HCT116 (cell line): ENCODE measurements around the gene VTI1A. TPM values are rescaled to one million over a fixed set of nuclear protein-coding genes. Genes with fewer than 3 reads are reported as not detected.

ENCODE experiments used
- ATAC-seq: fragments of 200-7000 bp; cut with Tn5 transposase; 2 replicates; pipeline ENCODE4 v1.9.1; 2020; ENCODE audit warnings: mild to moderate bottlenecking, moderate library complexity
- BruUV-seq: library from RNA; stranded (reverse); fragments of 400-500 nt; replicated peaks from 2 replicates; lab custom pipeline; 2021; lab: Mats Ljungman, UMichigan
- CTCF ChIA-PET: fragments of 300-600 bp; sonication (Branson Sonifier 250); formaldehyde crosslinking; loops from one replicate; lab custom pipeline; 2021; ENCODE audit warnings: antibody characterized with exemption; lab: Charles Lee
- POLR2A ChIA-PET: fragments of 300-600, 350-600 bp; sonication (Branson Sonifier 250); formaldehyde crosslinking; loops from one replicate; lab custom pipeline; 2021; ENCODE audit warnings: antibody characterized with exemption; lab: Charles Lee
- RAD21 ChIA-PET, 2 experiments: fragments of 300-600 bp; sonication (Branson Sonifier 250); formaldehyde crosslinking; loops; one replicate each; lab custom pipeline; 2023; ENCODE audit warnings: low total read pairs in 2 of 2; ENCODE audit not compliant: uncharacterized antibody in 2 of 2, unreplicated experiment in 2 of 2, low non-redundant PET in 1 of 2; lab: Charles Lee
- DNase-seq: peaks from one replicate; pipeline ENCODE4 v3.0.0-alpha.2; 2010; ENCODE audit warnings: low read depth, low spot score
- H2AFZ ChIP-seq: fragments of 200-600 bp; shearing (Covaris generic), sonication (generic); 2 replicates; pipeline ENCODE4 v1.6.1; 2017; ENCODE audit warnings: low read depth, mixed run types, mixed read lengths, antibody characterized with exemption, low read length; ENCODE audit not compliant: poor library complexity, severe bottlenecking
- H3K27ac ChIP-seq: 2 replicates; pipeline ENCODE4 v1.5.1; 2012; ENCODE audit warnings: low read depth, low read length
- H3K27me3 ChIP-seq: fragments of 200-600 bp; sonication (generic); 2 replicates; pipeline ENCODE4 v1.6.1; 2016; ENCODE audit warnings: mixed run types, low read length, mixed read lengths; ENCODE audit not compliant: insufficient read depth
- H3K36me3 ChIP-seq, 2 experiments: fragments of 200-500 bp in 1 of 2; fragments of 200-600 bp in 1 of 2; sonication (Bioruptor generic) in 1 of 2; sonication (generic) in 1 of 2; 2 replicates each; pipeline versions ENCODE4 v1.5.1 to v1.6.1; 2014 to 2016; ENCODE audit warnings: low read length in 2 of 2, inconsistent platforms in 1 of 2, mixed read lengths in 1 of 2, mixed run types in 1 of 2; ENCODE audit not compliant: insufficient read depth in 2 of 2, control insufficient read depth in 1 of 2
- H3K4me1 ChIP-seq, 2 experiments: fragments of 200-600 bp in 1 of 2; sonication (generic) in 1 of 2; 2 replicates each; pipeline versions ENCODE4 v1.5.1 to v1.6.1; 2012 to 2017; ENCODE audit warnings: low read length in 2 of 2, inconsistent platforms in 1 of 2, mild to moderate bottlenecking in 1 of 2, mixed read lengths in 1 of 2, mixed run types in 1 of 2, moderate library complexity in 1 of 2; ENCODE audit not compliant: insufficient read depth in 2 of 2, control insufficient read depth in 1 of 2
- H3K4me2 ChIP-seq: fragments of 200-600 bp; sonication (generic); 2 replicates; pipeline ENCODE4 v1.6.1; 2017; ENCODE audit warnings: mixed run types, low read length, mixed read lengths
- H3K4me3 ChIP-seq, 2 experiments: fragments of 200-600 bp in 1 of 2; sonication (generic) in 1 of 2; replicated peaks in 1 of 2; 2 replicates each; pipeline ENCODE4 v1.5.1; 2011 to 2016; ENCODE audit warnings: low read length in 2 of 2, control low read depth in 1 of 2, low read depth in 1 of 2, mild to moderate bottlenecking in 1 of 2, mixed read lengths in 1 of 2, mixed run types in 1 of 2
- H3K79me2 ChIP-seq: fragments of 200-600 bp; sonication (generic); 2 replicates; pipeline ENCODE4 v1.6.1; 2017; ENCODE audit warnings: mild to moderate bottlenecking, mixed run types, low read length, moderate library complexity, mixed read lengths; ENCODE audit not compliant: insufficient read depth
- H3K9ac ChIP-seq: fragments of 200-600 bp; sonication (generic); 2 replicates; pipeline ENCODE4 v1.6.1; 2016; ENCODE audit warnings: low read length, mixed read lengths
- H3K9me2 ChIP-seq: fragments of 200-600 bp; sonication (generic), shearing (Covaris generic); 2 replicates; pipeline ENCODE4 v1.6.1; 2017; ENCODE audit warnings: mixed run types, mild to moderate bottlenecking, moderate library complexity; ENCODE audit not compliant: insufficient read depth
- H3K9me3 ChIP-seq, 2 experiments: fragments of 200-500 bp in 1 of 2; fragments of 200-600 bp in 1 of 2; sonication (Bioruptor generic) in 1 of 2; sonication (generic) in 1 of 2; 2 replicates each; pipeline ENCODE4 v1.6.1; 2014 to 2017; ENCODE audit warnings: low read length in 2 of 2, mixed read lengths in 2 of 2, inconsistent platforms in 1 of 2, low read depth in 1 of 2, mild to moderate bottlenecking in 1 of 2, mixed run types in 1 of 2, moderate library complexity in 1 of 2; ENCODE audit not compliant: control insufficient read depth in 1 of 2, insufficient read depth in 1 of 2
- H4K20me1 ChIP-seq: fragments of 200-600 bp; sonication (generic), shearing (Covaris generic); 2 replicates; pipeline ENCODE4 v1.6.1; 2017; ENCODE audit warnings: mixed run types, mild to moderate bottlenecking, moderate library complexity; ENCODE audit not compliant: insufficient read depth
- ATF3 ChIP-seq: IDR thresholded peaks from 2 replicates; pipeline ENCODE4 v1.6.1; 2012
- CEBPB ChIP-seq: IDR thresholded peaks from 2 replicates; pipeline ENCODE4 v1.6.1; 2012; ENCODE audit warnings: low read depth
- CTCF ChIP-seq, 3 experiments: fragments of 200-600 bp in 1 of 3; sonication (generic) in 1 of 3; IDR thresholded peaks in 2 of 3; conservative IDR thresholded peaks in 1 of 3; 2 replicates each; pipeline ENCODE4 v1.5.1; 2012 to 2017; ENCODE audit warnings: low read depth in 2 of 3, low read length in 2 of 3, antibody characterized with exemption in 1 of 3, borderline replicate concordance in 1 of 3, control low read depth in 1 of 3, mild to moderate bottlenecking in 1 of 3, mixed read lengths in 1 of 3, mixed run types in 1 of 3, moderate library complexity in 1 of 3; ENCODE audit not compliant: insufficient read depth in 1 of 3
- EGR1 ChIP-seq: IDR thresholded peaks from 2 replicates; pipeline ENCODE4 v1.6.1; 2012; ENCODE audit warnings: low read depth
- ELF1 ChIP-seq: IDR thresholded peaks from 2 replicates; pipeline ENCODE4 v1.6.1; 2012; ENCODE audit warnings: low read depth, borderline replicate concordance
- FOSL1 ChIP-seq: IDR thresholded peaks from 2 replicates; pipeline ENCODE4 v1.6.1; 2012; ENCODE audit warnings: low read depth
- JUND ChIP-seq: IDR thresholded peaks from 2 replicates; pipeline ENCODE4 v1.6.1; 2012
- MAX ChIP-seq: IDR thresholded peaks from 2 replicates; pipeline ENCODE4 v1.6.1; 2012
- POLR2A ChIP-seq: IDR thresholded peaks from 2 replicates; pipeline ENCODE4 v1.7.0; 2011; ENCODE audit warnings: borderline replicate concordance; ENCODE audit not compliant: insufficient read depth, insufficient read length; ENCODE audit errors: extremely low read depth
- POLR2AphosphoS5 ChIP-seq: IDR thresholded peaks from 2 replicates; pipeline ENCODE4 v1.6.1; 2011; ENCODE audit warnings: mild to moderate bottlenecking, low read depth, low read length, moderate library complexity
- RAD21 ChIP-seq: IDR thresholded peaks from 2 replicates; pipeline ENCODE4 v1.6.1; 2012; ENCODE audit warnings: low read depth, mild to moderate bottlenecking
- REST ChIP-seq: IDR thresholded peaks from 2 replicates; pipeline ENCODE4 v1.6.1; 2012; ENCODE audit warnings: low read depth
- SIN3A ChIP-seq: IDR thresholded peaks from 2 replicates; pipeline ENCODE4 v1.6.1; 2012; ENCODE audit warnings: low read depth
- SP1 ChIP-seq: IDR thresholded peaks from 2 replicates; pipeline ENCODE4 v1.6.1; 2012; ENCODE audit warnings: low read depth
- SRF ChIP-seq: IDR thresholded peaks from 2 replicates; pipeline ENCODE4 v1.6.1; 2012; ENCODE audit warnings: low read depth
- TCF7L2 ChIP-seq: IDR thresholded peaks from 2 replicates; pipeline ENCODE4 v1.7.0; 2011; ENCODE audit warnings: borderline replicate concordance, inconsistent platforms; ENCODE audit not compliant: insufficient read depth, insufficient read length; ENCODE audit errors: extremely low read depth
- YY1 ChIP-seq: IDR thresholded peaks from 2 replicates; pipeline ENCODE4 v1.6.1; 2011; ENCODE audit warnings: low read length, low read depth, moderate library complexity, mild to moderate bottlenecking; ENCODE audit not compliant: insufficient replicate concordance; ENCODE audit errors: extremely low read depth
- ZFX ChIP-seq: fragments of 450-650 bp; IDR thresholded peaks from 2 replicates; pipeline ENCODE4 v1.6.1; 2017
- ZNF274 ChIP-seq: fragments of 200-500 bp; sonication (Bioruptor generic); IDR thresholded peaks from 2 replicates; pipeline ENCODE4 v1.6.1; 2014; ENCODE audit warnings: mild to moderate bottlenecking, low read depth, low read length, inconsistent platforms
- intact Hi-C: fragments of 100-400 bp; cut with micrococcal nuclease; formaldehyde crosslinking; loops from 2 replicates; pipeline ENCODE4 v1.10.0; 2022
- total RNA-seq: library from RNA; stranded (reverse); gene quantifications from one replicate; pipeline ENCODE4 v1.2.1, GENCODE V29; 2021; ENCODE audit not compliant: unreplicated experiment

The VTI1A gene
- total RNA-seq, 1 experiment from 2014 or later, result 80.7 TPM

- H3K4me2 ChIP-seq, result no peak overlapping the region
- H3K36me3 ChIP-seq, result no peaks in the 10 kb centered on the region
- H3K27ac ChIP-seq, result no peak overlapping the region
- H4K20me1 ChIP-seq, result no peaks in the 10 kb centered on the region
- CTCF ChIA-PET, result no interaction called here
- H3K79me2 ChIP-seq, result no peaks in the 10 kb centered on the region
- H3K9me2 ChIP-seq, result no peaks in the 10 kb centered on the region
- DNase-seq (no peak), ATAC-seq (no peak)
- RAD21 ChIA-PET, result no interaction called here
- intact Hi-C loops, result no loop called here
- TF ChIP-seq ELF1, result no peak
- no peak for TF ChIP-seq ZNF274
- TF ChIP-seq CTCF (IDR thresholded peaks at IDR 0.05 in 2 of 3, conservative IDR thresholded peaks at IDR 0.05 in 1 of 3; ENCODE audit: borderline replicate concordance in 1 of 3, insufficient read depth in 1 of 3, low read depth in 2 of 3, low read length in 2 of 3), result no peak
- TF ChIP-seq MAX, result no peak
- TF ChIP-seq POLR2AphosphoS5, result no peak
- no peak for TF ChIP-seq CEBPB
- no peak for TF ChIP-seq SP1
- TF ChIP-seq FOSL1, result no peak
- TF ChIP-seq EGR1, result no peak
- no peak for TF ChIP-seq RAD21
- TF ChIP-seq POLR2A, result no peak
- no peak for TF ChIP-seq ATF3
- TF ChIP-seq SRF, result no peak
- no peak for TF ChIP-seq REST
- TF ChIP-seq JUND, result no peak
- TF ChIP-seq ZFX, result no peak
- TF ChIP-seq TCF7L2, result no peak
- no peak for TF ChIP-seq YY1
- TF ChIP-seq SIN3A, result no peak
- H2AFZ ChIP-seq, result no peak overlapping the region
- no peaks in the 10 kb centered on the region for H3K27me3 ChIP-seq
- BruUV-seq, result no TSS peak
- H3K4me1 ChIP-seq, result peaks cover 12 to 16% of the 10 kb centered on the region in 2 experiments; a peak in 2 of 4 replicates
- POLR2A ChIA-PET, result no interaction called here
- no peak overlapping the region for H3K4me3 ChIP-seq
- H3K9ac ChIP-seq, result no peak overlapping the region
- no peaks in the 10 kb centered on the region for H3K9me3 ChIP-seq
Measured at GRCh38 chr10:112826018-112826697, 379.1 kb downstream of the VTI1A start.
